ENCODE data around the gene FGD6. TPM values are rescaled to one million over a fixed set of nuclear protein-coding genes. Genes with fewer than 3 reads are reported as not detected.

FGD6 gene
- total RNA-seq, 1 donor from 2014 or later: 33.9 TPM

Other genes with a start within 250 kb of the FGD6 start
- 146 and 160 TPM in 2 replicates for gene NDUFA12, start 213.8 kb downstream of the FGD6 start, total RNA-seq
- gene NR2C1, start 143.8 kb downstream of the FGD6 start, total RNA-seq: 27.3 and 55.8 TPM in 2 replicates
- 156 and 176 TPM in 2 replicates for gene VEZT, start 340 bp upstream of the FGD6 start, total RNA-seq